C4-2B (cell line): Measurements from ENCODE around the gene RANBP17.

ENCODE experiments used
- CTCF ChIP-seq: fragments of 450-650 bp; conservative IDR thresholded peaks from 2 replicates; pipeline ENCODE4 v1.5.1; 2017; ENCODE audit warnings: mild to moderate bottlenecking
- ZFX ChIP-seq: fragments of 450-650 bp; IDR thresholded peaks from 2 replicates; pipeline ENCODE4 v1.6.1; 2017

DNA sequence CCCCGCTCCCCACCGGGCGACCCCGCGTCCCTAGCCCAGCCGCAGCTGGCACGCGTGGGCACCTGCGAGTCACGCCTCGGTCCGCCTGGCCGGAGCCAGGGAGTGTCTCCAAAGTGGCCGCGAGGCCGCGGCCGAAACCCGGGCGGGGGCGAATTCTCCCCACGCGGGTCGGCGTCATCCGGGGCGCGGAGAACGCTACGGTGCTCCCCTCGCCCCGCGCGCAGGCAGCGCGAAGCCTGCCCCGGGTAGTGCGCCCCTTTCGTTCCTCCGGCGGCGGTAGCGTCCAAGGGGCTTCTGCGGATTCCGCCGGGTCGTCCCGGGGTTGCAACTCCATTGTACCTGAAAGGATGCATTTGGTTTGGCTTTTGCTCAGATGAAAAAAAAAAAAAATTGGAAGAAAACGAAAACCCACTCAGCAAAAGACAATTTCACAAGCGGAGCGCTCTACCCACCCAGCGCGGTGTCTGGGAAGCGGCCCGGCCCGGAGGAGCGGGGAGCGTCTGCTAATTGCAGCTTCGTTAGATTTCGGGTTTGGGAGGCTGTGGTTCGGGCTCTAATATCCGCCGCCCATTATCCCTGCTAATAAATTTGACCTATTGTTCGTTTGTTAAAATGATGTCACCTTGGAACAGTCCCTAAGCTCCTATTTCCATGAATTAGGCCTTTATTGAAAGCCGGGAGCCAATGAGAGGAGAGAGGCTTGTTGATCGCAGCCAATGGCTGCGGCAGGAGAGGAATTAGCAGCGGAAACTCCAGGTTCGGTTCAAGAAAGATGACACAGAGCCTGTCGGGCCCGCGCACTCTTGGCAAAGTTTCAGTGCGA lies 446.8 kb downstream of the RANBP17 start, which contains the start of gene TLX3:
- TF ChIP-seq CTCF (no peak), ZFX (no peak)
